ENCODE results near the gene CCDC186. TPM values are rescaled to one million over a fixed set of nuclear protein-coding genes. Genes with fewer than 3 reads are reported as not detected.

CCDC186 gene
- total RNA-seq, 2 donors from 2014 or later, result 13.0 to 17.1 TPM

DNA sequence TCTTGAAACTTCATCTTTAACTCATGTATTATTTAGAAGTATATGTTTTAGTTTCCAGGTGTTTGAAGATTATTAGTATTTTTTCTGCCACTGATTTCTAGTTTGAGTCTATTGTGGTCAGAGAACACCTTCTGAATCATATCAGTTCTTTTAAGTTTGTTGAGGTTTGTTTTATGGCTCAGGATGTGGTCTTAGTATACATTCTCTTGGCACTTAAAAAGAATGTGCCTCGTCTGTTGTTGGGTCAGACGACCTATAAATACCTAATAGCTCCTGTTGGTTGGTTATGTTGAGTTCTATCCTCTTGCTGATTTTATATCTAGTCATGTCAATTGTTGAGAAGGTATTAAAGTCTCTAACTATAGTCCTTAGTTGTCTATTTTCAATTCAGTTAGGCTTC is 21.1 kb upstream of the CCDC186 start:
- no peak overlapping the region for H3K27ac ChIP-seq
- TF ChIP-seq, protein P1, sequence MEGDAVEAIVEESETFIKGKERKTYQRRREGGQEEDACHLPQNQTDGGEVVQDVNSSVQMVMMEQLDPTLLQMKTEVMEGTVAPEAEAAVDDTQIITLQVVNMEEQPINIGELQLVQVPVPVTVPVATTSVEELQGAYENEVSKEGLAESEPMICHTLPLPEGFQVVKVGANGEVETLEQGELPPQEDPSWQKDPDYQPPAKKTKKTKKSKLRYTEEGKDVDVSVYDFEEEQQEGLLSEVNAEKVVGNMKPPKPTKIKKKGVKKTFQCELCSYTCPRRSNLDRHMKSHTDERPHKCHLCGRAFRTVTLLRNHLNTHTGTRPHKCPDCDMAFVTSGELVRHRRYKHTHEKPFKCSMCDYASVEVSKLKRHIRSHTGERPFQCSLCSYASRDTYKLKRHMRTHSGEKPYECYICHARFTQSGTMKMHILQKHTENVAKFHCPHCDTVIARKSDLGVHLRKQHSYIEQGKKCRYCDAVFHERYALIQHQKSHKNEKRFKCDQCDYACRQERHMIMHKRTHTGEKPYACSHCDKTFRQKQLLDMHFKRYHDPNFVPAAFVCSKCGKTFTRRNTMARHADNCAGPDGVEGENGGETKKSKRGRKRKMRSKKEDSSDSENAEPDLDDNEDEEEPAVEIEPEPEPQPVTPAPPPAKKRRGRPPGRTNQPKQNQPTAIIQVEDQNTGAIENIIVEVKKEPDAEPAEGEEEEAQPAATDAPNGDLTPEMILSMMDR (IDR thresholded peaks at IDR 0.05), result no peak
- no peaks in the 10 kb centered on the region for H3K9me3 ChIP-seq
- no peaks in the 10 kb centered on the region for H3K4me1 ChIP-seq
- H3K4me3 ChIP-seq, result no peak overlapping the region
- H3K27me3 ChIP-seq, result no peaks in the 10 kb centered on the region
- DNase-seq (ENCODE audit: low spot score), result no peak
- no peaks in the 10 kb centered on the region for H3K36me3 ChIP-seq

DNA sequence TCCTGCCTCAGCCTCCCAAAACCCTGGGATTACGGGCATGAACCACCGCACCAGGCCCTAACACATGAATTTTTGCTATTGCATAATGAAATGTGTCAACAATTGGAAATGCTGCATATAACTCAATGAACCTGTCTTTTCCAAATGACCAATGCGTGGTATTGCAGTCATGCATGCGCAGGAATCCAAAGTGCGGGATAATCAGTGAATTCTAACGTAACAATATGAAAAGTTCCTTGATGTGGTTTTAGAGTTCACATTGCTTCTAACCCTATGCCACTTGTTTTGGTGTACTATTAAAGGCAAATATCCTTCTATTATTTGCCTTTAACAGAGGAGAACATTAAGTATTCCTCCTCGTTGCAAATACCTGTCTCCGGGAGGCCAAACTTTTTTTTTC is 15.7 kb upstream of the CCDC186 start:
- Histone ChIP-seq H3K4me3 (no peak overlapping the region), H3K36me3 (no peaks in the 10 kb centered on the region), H3K4me1 (no peaks in the 10 kb centered on the region), H3K9me3 (no peaks in the 10 kb centered on the region), H3K27me3 (no peaks in the 10 kb centered on the region), H3K27ac (no peak overlapping the region)
- no peak for DNase-seq (ENCODE audit: low spot score)
- TF ChIP-seq, protein P1 (IDR thresholded peaks at IDR 0.05), result no peak

DNA sequence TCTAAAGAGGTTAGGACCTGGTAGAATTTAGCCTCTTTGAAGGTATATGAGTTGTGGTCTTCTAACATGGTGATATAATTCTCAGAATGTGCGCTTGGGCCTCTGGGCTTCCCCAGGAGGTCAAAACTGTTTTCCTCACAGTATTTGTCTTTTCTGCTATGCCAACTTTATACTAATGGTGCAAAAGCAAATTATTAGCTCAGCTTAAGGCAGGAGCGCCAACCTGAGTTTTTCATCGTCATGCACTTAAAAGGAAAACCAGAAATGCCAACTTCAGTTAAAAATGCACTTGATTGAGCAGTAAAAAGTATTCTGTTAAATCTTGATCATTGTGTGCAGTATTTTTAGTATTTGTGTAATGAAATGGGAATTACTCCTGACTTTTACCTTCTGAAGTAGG is 14.9 kb upstream of the CCDC186 start:
- Histone ChIP-seq H3K27me3 (no peaks in the 10 kb centered on the region), H3K27ac (no peak overlapping the region), H3K4me1 (no peaks in the 10 kb centered on the region), H3K36me3 (no peaks in the 10 kb centered on the region), H3K9me3 (no peaks in the 10 kb centered on the region), H3K4me3 (no peak overlapping the region)
- no peak for DNase-seq (ENCODE audit: low spot score)
- TF ChIP-seq, protein P1 (IDR thresholded peaks at IDR 0.05), result no peak

DNA sequence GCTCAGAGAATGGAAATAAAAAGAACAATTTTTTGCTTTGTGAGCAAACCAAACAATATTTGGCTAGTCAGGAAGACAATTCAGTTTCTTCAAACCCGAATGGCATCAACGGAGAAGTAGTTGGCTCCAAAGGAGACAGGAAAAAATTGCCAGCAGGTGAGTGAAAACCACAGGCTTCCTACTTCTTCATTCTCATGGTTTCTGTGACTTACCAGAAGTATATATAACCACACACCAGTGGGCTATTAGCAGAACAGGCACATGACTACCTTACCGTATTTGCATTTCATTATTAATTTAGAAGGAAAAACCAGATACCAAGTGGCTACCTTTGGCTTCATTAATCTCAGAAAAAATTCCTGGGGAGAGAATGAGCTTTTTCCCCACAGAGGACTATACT is 14.0 kb upstream of the CCDC186 start:
- Histone ChIP-seq H3K27me3 (no peaks in the 10 kb centered on the region), H3K9me3 (no peaks in the 10 kb centered on the region), H3K4me1 (no peaks in the 10 kb centered on the region), H3K27ac (no peak overlapping the region), H3K36me3 (no peaks in the 10 kb centered on the region), H3K4me3 (no peak overlapping the region)
- TF ChIP-seq, protein P1 (IDR thresholded peaks at IDR 0.05), result no peak
- DNase-seq (ENCODE audit: low spot score), result no peak

DNA sequence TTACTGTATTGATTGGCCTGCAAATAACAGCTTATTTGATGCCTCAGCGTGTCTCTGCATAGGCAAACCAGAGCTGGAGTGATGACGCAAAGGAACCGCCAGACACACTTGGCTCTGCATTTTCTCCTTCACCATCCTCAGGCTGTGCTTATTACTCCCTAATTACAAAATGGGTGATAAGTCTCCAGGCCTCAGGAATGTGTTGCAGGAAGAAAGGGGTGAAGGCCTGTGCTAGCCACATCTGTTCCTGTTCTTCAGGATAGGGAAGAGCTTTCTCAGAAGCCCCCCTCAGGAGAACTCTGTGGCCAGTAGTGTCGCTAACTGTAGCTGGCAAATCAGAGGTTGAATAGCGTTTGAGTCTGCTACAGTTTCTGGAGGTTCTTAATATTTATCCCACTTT is 10.3 kb upstream of the CCDC186 start:
- no peaks in the 10 kb centered on the region for H3K4me1 ChIP-seq
- no peak overlapping the region for H3K4me3 ChIP-seq
- no peak for DNase-seq (ENCODE audit: low spot score)
- H3K9me3 ChIP-seq, result no peaks in the 10 kb centered on the region
- TF ChIP-seq, protein P1 (IDR thresholded peaks at IDR 0.05), result no peak
- H3K36me3 ChIP-seq, result no peaks in the 10 kb centered on the region
- H3K27me3 ChIP-seq, result no peaks in the 10 kb centered on the region
- H3K27ac ChIP-seq, result no peak overlapping the region

DNA sequence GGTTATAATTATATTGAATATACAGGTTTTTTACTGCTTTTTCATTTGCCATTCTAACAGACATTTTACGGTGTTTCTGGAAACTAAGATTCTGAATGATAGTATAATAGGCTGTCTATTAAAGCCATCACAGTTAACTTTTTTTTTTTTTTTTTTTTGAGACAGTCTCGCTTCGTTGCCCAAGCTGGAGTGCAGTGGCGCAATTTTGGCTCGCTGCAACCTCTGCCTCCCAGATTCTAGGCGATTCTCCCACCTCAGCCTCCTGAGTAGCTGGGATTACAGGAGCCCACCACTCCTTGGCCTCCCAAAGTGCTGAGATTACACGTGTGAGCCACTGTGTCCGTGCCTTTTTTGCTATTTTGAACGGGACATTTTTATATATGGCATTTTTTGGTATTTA is 9.6 kb upstream of the CCDC186 start:
- no peaks in the 10 kb centered on the region for H3K9me3 ChIP-seq
- no peaks in the 10 kb centered on the region for H3K27me3 ChIP-seq
- H3K27ac ChIP-seq, result no peak overlapping the region
- H3K4me1 ChIP-seq, result no peaks in the 10 kb centered on the region
- H3K36me3 ChIP-seq, result no peaks in the 10 kb centered on the region
- H3K4me3 ChIP-seq, result no peak overlapping the region
- no peak for DNase-seq (ENCODE audit: low spot score)
- TF ChIP-seq, protein P1 (IDR thresholded peaks at IDR 0.05), result no peak
